Measurements from ENCODE around the gene MAMSTR.

MAMSTR gene

DNA sequence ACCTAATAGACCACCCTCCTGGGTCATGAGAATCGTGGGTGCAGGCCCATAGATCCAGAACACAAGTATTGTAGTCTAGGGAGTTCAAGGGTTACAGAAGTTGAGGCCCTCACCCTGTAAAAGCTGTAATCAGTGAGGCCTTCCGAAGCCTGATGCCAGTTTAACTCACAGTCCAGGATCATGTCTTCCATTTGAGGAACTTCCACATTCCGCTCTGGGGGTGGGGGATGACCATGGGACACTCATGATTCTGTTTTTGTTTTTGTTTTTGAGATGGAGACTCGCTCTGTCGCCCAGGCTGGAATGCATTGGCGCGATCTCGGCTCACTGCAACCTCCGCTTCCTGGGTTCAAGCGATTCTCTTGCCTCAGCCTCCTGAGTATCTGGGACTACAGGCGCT, 22.6 kb upstream of the MAMSTR start:
- no peak for DNase-seq (ENCODE audit: low read depth)
- no peak overlapping the region for H3K4me3 ChIP-seq (replicated peaks; ENCODE audit: low read depth, low read length)
- TF ChIP-seq, protein P1, sequence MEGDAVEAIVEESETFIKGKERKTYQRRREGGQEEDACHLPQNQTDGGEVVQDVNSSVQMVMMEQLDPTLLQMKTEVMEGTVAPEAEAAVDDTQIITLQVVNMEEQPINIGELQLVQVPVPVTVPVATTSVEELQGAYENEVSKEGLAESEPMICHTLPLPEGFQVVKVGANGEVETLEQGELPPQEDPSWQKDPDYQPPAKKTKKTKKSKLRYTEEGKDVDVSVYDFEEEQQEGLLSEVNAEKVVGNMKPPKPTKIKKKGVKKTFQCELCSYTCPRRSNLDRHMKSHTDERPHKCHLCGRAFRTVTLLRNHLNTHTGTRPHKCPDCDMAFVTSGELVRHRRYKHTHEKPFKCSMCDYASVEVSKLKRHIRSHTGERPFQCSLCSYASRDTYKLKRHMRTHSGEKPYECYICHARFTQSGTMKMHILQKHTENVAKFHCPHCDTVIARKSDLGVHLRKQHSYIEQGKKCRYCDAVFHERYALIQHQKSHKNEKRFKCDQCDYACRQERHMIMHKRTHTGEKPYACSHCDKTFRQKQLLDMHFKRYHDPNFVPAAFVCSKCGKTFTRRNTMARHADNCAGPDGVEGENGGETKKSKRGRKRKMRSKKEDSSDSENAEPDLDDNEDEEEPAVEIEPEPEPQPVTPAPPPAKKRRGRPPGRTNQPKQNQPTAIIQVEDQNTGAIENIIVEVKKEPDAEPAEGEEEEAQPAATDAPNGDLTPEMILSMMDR (IDR thresholded peaks at IDR 0.05; ENCODE audit: low read length, missing control alignments) = no peak

DNA sequence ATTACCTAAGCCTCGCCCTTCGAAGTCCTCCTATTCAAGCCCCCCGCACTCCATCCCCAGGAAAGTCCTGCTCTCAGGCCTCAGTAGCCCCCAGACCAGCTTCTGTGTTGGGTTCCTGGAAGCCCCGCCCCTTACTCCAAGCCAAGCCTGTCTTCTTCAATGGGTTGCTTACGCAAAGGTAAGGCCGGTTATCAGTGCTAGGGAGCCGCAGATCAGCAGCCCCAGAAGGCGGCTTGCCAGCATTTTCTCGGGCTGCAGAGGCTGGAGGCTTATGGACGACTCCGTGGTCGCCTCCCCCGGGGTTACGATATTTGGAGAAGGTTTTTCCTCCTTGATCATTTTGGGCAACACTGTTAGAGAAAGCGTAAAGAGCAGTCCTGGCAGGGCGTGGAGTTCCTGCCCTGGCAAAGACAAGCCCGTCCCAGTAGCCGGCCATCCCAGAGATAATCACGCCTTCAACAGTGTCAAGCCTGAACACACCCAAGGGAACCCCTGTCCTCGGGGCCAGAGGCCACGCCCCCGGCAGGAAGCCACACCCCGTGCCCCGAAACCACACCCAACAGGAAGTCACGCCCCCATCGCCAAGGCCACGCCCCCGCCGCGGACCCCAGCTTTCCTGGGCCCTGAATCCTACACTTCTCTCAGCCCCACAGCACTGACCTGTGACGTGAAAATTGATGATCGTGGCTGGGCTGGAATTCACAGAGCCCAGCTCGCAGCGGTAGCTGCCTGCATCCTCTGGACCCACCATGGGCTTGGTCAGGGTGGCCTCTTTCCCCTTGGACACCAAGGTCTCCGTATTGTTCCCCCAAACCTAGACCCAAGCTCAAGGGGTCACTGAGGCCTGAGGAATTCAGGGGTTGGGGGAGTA, 21.8 kb upstream of the MAMSTR start:
- TF ChIP-seq, protein P1 (IDR thresholded peaks at IDR 0.05; ENCODE audit: low read length, missing control alignments) = no peak
- no peak overlapping the region for H3K4me3 ChIP-seq (replicated peaks; ENCODE audit: low read depth, low read length)
- no peak for DNase-seq (ENCODE audit: low read depth)

DNA sequence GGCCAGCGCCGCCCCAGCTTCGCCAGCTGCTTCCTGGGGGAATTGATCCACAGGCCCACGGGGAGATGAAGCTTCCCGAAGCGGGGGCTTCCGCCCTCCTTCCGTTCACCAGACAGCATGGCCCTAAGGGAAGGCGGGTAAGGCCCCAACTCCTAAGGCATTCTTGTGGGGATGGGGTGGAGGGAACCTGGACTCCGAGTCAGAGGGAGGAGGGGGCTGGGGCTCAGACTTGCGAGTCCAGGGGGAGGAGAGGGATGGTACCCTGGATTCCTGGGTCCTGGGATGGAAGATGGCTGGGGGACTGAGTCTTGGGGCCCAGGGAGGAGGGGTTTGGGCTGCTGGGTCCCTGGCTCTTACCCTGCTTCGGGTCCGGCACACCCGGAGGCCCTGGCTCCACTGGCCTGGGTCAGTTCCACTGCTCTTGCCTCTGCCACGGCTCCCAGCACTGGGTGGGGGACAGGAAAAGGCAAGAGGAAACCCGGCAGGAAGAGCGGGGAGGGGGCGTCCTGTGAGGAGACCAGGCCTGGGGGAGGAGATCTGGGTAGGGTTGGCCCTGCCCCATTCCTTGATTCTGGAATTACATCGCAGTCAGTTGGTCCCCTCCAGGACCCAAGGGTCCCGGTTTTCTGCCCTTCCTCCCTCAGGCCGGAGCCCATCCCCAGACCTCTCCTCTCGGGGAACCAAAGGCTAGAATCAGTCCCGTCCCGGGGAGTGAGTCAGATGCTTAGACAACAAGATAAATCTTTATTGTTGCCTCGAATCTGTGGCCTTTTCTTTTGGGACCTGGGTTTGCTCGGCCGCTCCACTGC, 20.8 kb upstream of the MAMSTR start, which contains the start of gene RASIP1:
Gene RASIP1, minus strand, starts transcription at position 447 of the 809 bp plus-strand sequence. Its CDS starts 328 bp downstream, at position 119.
- H3K4me3 ChIP-seq (replicated peaks; ENCODE audit: low read depth, low read length) = no peak within 1 kb of the TSS
- TF ChIP-seq, protein P1 (IDR thresholded peaks at IDR 0.05; ENCODE audit: low read length, missing control alignments) = no peak
- DNase-seq (ENCODE audit: low read depth) = no peak

DNA sequence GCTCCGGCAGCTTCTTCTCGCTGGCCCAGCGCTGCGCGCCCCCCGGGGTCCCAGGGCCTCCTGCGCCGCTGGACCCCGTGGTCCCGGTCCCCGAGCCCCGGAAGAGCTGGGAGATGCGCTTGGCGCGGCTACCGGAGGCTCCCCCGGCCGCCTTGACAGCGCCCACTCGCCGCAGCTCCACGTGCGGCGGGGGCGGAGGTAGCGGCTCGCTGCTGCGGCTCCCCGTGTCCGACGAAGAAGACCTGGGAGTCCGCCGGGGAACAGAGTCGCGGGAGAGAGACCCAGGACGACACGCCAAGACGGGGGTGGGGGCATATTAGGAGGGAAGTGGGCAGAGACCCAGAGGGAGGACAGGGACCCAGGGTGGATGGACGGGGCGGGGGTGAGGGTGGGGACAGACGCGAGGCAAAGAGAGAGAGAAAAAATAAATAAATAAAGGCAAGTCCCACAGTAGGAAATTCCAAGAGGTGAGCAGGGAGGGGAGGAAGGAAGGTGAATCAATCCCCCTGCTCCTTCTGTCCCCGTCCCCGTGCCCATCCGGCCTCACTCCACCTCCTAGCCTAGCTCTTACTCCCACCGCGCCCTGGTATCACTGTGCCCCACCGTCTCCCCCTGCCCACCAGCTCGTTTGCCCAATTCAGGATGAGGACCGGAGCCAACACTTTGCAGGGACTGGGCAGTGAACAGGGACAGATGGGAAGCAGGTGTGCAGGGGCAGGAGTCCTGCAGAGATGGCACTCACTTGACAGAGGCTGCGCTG, 20.1 kb upstream of the MAMSTR start:
- DNase-seq (ENCODE audit: low read depth) = no peak
- TF ChIP-seq, protein P1 (IDR thresholded peaks at IDR 0.05; ENCODE audit: low read length, missing control alignments) = no peak
- peak overlapping the region; percentile 19 for H3K4me3 ChIP-seq (replicated peaks; ENCODE audit: low read depth, low read length)

DNA sequence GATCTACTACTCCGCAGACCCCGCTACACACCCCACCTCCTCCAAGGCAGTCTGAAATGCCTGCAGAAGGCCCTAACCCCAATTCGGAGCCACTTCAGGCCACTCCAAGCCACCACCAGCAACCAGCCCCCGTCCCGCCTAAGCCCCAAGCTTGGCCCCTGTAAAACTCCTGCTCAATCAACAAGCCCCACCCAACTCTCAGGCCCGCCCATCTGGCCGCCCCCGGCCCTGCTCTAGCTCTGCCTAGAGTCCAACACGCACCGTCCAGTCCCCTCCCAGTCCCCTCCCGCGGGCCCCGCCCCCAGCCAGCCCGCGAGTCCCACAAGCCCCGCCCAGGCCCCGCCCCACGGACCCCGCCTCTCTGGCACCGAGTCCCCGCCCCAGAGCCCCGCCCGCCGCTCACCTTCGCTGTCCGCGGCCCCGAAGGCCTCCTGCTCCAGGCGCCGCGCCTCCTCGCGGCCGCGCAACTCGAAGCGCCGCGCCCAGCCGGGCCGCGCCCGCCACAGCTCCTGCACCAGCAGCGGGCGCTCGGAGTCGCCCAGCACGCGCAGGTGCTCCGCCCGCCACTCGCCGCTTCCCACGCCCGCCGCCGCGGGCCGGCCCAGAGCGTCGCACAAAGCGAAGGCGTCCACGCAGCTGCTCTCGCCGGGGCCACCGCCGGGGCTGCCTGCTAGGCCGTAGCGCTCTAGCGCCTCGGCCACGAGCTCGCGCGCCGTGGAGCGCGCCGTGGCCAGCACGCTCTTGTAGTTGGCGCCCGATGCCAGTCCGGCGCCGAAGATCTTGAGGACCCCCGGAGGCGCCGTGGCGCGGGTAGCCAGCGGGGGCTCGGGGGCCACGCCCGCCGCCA, 19.3 kb upstream of the MAMSTR start:
- peak; percentile 81 for DNase-seq (ENCODE audit: low read depth)
- TF ChIP-seq, protein P1 (IDR thresholded peaks at IDR 0.05; ENCODE audit: low read length, missing control alignments) = no peak
- H3K4me3 ChIP-seq (replicated peaks; ENCODE audit: low read depth, low read length) = peak overlapping the region; percentile 33

Data from fibroblast of pulmonary artery (primary cell).